Progenitor cell of endocrine pancreas (in vitro differentiated cells): ENCODE results near the gene PAX2. TPM values are rescaled to one million over a fixed set of nuclear protein-coding genes. Genes with fewer than 3 reads are reported as not detected.

Source experiments
- DNase-seq: peaks from one replicate; pipeline ENCODE4 v3.0.0; 2021; ENCODE audit warnings: low spot score; ENCODE audit not compliant: unreplicated experiment
- H3K27ac Mint-ChIP-seq: 2 replicates; pipeline ENCODE4 v1.8.0; 2021; ENCODE audit warnings: mild to moderate bottlenecking, moderate library complexity, mixed read lengths
- H3K27me3 Mint-ChIP-seq: 2 replicates; pipeline ENCODE4 v1.8.0; 2021; ENCODE audit warnings: mixed read lengths
- H3K36me3 Mint-ChIP-seq: 2 replicates; pipeline ENCODE4 v1.8.0; 2022; ENCODE audit warnings: mixed read lengths; ENCODE audit not compliant: insufficient read depth
- H3K4me1 Mint-ChIP-seq: 2 replicates; pipeline ENCODE4 v1.8.0; 2021; ENCODE audit warnings: low read depth, mixed read lengths
- H3K4me3 Mint-ChIP-seq: 2 replicates; pipeline ENCODE4 v1.8.0; 2021; ENCODE audit warnings: low read depth, mild to moderate bottlenecking, moderate library complexity, mixed read lengths
- H3K9me3 Mint-ChIP-seq: 2 replicates; pipeline ENCODE4 v1.8.0; 2021; ENCODE audit warnings: low read depth, mixed read lengths
- CTCF ChIP-seq: fragments of 200-600 bp; sonication (generic); IDR thresholded peaks from one replicate; pipeline ENCODE4 v1.5.0; 2021; ENCODE audit warnings: antibody characterized with exemption, mild to moderate bottlenecking; ENCODE audit not compliant: unreplicated experiment
- total RNA-seq: library from RNA; stranded (reverse); gene quantifications from 2 replicates; pipeline ENCODE4 v1.2.1, GENCODE V29; 2021

PAX2 gene
- total RNA-seq, 1 donor from 2014 or later, result not detected

- DNase-seq, result no peak
- H3K4me1 Mint-ChIP-seq, result no peaks in the 10 kb centered on the region
- peak; percentile 70 for TF ChIP-seq CTCF
- H3K9me3 Mint-ChIP-seq, result no peaks in the 10 kb centered on the region
- H3K27me3 Mint-ChIP-seq, result peaks cover 88% of the 10 kb centered on the region
- no peaks in the 10 kb centered on the region for H3K36me3 Mint-ChIP-seq
- H3K27ac Mint-ChIP-seq, result no peak overlapping the region
- no peak overlapping the region for H3K4me3 Mint-ChIP-seq
Observed at GRCh38 chr10:100817268-100817839, 72.0 kb downstream of the PAX2 start.

- TF ChIP-seq CTCF, result no peak
- H3K9me3 Mint-ChIP-seq, result no peaks in the 10 kb centered on the region
- H3K27ac Mint-ChIP-seq, result no peak overlapping the region
- no peak for DNase-seq
- H3K36me3 Mint-ChIP-seq, result no peaks in the 10 kb centered on the region
- H3K4me1 Mint-ChIP-seq, result no peaks in the 10 kb centered on the region
- H3K27me3 Mint-ChIP-seq, result peaks cover 91% of the 10 kb centered on the region
- H3K4me3 Mint-ChIP-seq, result no peak overlapping the region
Observed at GRCh38 chr10:100819424-100819823, 74.0 kb downstream of the PAX2 start.

- Mint-ChIP-seq H3K36me3 (no peaks in the 10 kb centered on the region), H3K9me3 (no peaks in the 10 kb centered on the region), H3K27me3 (peaks cover 83% of the 10 kb centered on the region), H3K4me3 (no peak overlapping the region), H3K27ac (no peak overlapping the region), H3K4me1 (peaks cover 6% of the 10 kb centered on the region)
- no peak for DNase-seq
- no peak for TF ChIP-seq CTCF
Observed at GRCh38 chr10:100823194-100823593, 77.8 kb downstream of the PAX2 start.

GRCh38 chr10:100824886-100825285 is 79.5 kb downstream of the PAX2 start:
- no peaks in the 10 kb centered on the region for H3K9me3 Mint-ChIP-seq
- TF ChIP-seq CTCF, result no peak
- no peaks in the 10 kb centered on the region for H3K36me3 Mint-ChIP-seq
- no peak overlapping the region for H3K27ac Mint-ChIP-seq
- H3K4me1 Mint-ChIP-seq, result peaks cover 16% of the 10 kb centered on the region
- no peak for DNase-seq
- H3K27me3 Mint-ChIP-seq, result peaks cover 84% of the 10 kb centered on the region
- H3K4me3 Mint-ChIP-seq, result no peak overlapping the region

GRCh38 chr10:100825325-100825875 is 80.0 kb downstream of the PAX2 start:
- Mint-ChIP-seq H3K27me3 (peaks cover 79% of the 10 kb centered on the region), H3K27ac (no peak overlapping the region), H3K4me1 (peaks cover 17% of the 10 kb centered on the region), H3K4me3 (peak overlapping the region; percentile 53), H3K36me3 (no peaks in the 10 kb centered on the region), H3K9me3 (no peaks in the 10 kb centered on the region)
- DNase-seq, result no peak
- no peak for TF ChIP-seq CTCF
